Measurements from ENCODE around the gene ADO.

The ADO gene

DNA sequence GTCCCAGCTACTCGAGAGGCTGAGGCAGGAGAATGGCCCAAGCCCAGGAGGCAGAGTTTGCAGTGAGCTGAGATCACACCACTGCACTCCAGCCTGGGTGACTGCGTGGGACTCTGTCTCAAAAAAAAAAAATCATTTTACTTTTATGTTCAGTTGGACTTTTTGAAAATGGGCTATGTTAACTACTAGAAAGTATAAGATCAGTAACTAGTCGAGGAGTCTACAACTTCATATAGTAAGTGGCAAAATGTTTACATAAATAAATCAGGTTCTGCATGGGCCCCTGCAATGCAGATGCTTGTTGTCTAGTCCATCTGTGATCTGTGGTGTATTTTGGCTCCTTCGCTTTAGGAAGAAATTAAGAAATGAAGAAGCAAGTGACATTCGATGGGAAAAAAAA, 12.3 kb upstream of the ADO start:
- DNase-seq (ENCODE audit: low read depth) = no peak

DNA sequence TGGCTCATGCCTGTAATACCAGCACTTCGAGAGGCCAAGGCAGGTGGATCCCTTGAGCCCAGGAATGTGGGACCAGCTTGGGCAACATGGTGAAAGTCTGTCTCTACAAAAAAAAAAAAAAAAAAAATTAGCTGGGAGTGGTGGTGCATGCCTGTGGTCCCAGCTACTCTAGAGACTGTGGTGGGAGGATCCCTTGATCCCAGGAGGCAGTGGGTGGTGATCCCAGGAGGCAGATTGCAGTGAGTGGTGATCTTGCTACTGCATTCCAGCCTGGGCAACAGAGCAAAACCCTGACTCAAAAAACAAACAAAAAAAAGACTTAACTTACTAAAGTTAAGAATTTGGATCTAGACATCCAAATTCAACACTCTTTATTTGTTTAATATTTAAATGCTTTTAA, 10.2 kb upstream of the ADO start:
- DNase-seq (ENCODE audit: low read depth) = no peak

DNA sequence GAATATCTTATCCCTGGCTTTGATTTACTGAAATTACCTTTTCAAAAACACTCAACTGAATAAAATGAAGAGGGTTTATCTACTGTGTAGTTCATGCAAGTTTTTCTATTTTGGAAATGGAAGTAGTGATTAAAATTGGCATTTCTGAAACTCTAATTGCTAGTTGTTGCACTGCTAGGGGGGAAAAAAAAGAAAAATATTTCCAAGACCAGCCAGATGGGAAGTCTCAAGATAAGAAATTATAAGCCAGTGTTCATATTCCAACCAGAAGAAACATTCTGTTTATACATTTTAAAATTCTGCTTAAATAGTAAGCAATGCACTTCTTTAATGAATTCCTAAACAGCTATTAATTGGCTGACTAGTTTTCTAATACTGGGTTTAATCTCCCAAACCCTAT, 9.4 kb upstream of the ADO start:
- no peak for DNase-seq (ENCODE audit: low read depth)

DNA sequence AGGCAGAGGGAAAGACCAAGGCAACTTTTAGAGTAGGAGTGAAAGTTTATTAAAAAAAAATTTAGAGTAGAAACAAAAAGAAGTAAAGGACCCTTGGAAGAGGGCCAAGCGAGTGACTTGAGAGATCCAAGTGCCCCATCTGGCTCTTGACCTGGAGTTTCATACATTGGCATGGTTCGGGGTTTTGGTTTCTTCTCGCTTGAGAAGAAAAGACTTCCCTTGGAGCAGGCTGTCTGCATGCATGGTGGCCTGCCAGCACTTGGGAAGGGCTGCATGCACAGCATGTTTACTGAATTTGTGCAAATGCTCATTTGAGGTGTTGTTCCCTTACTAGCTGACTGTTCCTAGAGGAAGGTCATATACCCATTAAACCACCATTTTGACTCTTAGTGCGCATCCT, 8.8 kb upstream of the ADO start:
- no peak for DNase-seq (ENCODE audit: low read depth)

DNA sequence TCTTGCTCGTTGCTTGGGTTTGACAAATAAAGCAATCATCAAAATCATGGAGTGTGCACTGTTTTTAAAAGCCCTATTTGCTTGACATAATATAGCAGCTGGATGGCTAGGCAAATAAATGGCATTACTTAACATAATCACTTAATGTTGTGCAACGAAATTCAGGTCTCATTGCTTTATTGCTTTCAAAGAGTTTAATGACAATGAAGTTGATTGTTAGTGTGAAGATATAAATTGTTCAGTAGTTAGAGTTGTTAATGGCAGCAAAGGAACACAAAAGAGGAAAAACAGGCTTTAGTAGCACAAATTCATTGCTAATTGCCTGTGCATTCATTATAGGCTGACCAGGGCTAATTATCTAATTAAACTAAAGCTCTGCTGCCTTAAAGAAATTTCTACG, 7.6 kb upstream of the ADO start:
- no peak for DNase-seq (ENCODE audit: low read depth)

DNA sequence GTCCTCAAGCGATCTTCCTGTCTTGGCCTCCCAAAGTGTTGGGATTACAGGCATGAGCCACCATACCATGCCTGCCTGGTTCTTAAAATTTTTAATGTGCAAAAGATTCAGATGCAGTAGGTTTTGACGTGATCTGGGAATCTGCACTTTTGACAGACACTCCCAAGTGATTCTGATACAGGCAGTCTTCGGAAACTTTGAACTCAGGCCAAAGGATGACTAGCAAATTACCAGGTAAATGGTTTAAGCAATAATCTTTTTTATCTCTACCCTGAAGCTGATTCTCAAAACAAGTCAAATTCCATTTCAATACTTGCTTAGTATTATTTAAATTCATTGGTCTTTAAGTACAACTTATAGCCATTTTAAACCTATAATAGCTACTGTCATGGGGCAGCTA, 2.6 kb upstream of the ADO start:
- no peak for DNase-seq (ENCODE audit: low read depth)

DNA sequence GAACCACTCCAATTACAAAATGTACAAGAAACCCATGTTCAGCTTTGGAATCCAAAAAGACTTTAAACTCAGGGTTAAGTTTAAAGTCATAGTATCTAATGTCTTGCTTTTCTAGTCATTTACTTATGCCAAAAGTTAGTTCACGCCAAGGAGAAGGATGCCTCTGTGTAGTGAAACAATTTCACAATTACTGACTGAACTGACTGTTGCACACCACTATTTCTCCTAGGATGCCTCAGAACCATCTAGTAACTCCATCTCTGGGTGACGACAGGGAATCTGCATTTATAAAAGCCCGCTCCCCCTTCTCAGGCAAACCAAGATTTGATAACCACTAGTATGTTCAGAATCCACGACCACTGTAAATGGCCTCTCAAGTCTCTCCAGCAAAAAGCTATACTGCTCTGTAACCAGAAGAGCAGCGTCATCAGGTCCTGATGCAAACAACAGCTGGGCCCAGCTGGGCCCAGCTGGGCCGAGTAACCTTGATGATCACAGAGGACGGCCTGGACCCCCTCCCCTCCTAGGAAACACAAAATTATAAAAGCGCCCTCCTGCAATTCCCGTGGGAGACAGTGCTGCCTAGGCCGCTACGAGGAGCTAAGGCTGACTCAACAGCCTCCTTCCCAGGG, 680 bp upstream of the ADO start:
- no peak for DNase-seq (ENCODE audit: low read depth)

DNA sequence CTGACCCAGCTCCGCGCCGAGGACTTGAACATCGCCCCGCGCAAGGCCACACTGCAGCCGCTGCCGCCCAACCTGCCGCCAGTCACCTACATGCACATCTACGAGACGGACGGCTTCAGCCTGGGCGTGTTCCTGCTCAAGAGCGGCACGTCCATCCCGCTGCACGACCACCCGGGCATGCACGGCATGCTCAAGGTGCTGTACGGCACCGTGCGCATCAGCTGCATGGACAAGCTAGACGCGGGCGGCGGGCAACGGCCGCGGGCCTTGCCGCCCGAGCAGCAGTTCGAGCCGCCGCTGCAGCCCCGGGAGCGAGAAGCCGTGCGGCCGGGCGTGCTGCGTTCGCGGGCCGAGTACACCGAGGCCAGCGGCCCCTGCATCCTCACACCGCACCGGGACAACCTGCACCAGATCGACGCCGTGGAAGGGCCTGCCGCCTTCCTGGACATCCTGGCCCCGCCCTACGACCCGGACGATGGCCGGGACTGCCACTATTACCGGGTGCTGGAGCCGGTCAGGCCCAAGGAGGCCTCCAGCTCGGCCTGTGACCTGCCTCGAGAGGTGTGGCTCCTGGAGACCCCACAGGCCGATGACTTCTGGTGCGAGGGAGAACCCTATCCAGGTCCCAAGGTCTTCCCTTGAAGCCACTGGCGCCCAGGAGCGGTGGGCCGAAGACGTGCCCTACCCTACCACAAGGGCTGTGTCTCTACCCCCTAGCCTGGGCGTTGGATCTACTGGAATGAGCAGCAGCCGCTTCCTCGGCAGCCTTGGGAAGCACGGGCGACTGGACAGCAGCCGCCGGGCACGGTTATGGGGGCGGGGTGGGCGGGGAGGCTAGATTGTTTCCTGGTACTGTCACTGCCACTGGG, 945 bp downstream of the ADO start:
- DNase-seq (ENCODE audit: low read depth) = no peak

DNA sequence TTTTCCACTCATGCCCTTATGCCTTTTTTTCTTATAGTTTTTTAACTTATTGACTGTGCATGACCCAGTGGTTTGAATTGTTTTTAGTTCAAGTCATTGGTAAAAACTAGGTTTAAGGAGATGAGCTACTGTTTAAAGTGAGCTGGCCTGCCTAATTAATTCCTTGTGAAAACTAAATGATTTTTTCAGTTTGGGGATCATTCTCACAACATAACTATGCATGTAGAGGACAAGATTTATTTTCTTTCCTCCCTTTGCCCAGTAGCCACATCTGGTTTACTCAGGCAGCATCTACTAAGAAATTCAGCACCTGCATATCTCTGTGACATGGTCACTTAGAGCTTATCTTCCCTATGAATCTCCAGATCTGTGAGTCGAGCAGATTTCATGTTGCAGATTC, 1.7 kb downstream of the ADO start:
- DNase-seq (ENCODE audit: low read depth) = no peak

DNA sequence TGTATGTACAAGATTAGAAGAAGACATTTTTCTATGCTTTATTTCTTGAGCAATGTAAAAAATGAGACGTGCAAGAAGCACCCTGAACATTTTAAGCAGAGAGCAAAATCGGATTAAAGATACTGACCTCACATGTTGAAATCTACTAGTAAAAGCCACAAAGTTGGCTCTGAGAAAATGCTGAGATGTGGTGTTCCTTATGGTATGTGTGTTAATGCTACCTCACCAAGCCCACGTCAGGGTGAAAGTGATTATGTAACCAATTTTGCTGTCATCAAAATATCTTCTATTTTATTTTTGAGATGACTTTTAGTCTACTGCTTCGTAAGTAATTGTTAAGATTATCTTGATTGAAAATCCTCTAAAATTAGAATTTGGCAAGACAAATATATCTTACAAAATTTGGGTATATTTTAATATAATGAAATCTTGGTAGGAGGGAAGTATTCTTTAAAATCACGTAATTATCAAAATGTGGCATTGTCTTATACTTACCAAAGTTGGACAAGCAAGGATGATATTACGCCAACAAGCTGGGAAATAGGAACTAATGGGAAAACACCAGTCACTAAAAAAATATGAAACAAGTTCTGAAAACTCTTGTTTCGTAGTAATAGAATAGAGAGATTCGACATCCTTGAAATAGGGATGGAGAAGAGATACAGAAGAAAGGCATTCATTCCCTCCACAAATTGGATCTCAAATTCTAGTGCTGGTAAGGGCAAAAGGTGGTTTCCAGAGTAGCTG, 5.8 kb downstream of the ADO start:
- no peak for DNase-seq (ENCODE audit: low read depth)

DNA sequence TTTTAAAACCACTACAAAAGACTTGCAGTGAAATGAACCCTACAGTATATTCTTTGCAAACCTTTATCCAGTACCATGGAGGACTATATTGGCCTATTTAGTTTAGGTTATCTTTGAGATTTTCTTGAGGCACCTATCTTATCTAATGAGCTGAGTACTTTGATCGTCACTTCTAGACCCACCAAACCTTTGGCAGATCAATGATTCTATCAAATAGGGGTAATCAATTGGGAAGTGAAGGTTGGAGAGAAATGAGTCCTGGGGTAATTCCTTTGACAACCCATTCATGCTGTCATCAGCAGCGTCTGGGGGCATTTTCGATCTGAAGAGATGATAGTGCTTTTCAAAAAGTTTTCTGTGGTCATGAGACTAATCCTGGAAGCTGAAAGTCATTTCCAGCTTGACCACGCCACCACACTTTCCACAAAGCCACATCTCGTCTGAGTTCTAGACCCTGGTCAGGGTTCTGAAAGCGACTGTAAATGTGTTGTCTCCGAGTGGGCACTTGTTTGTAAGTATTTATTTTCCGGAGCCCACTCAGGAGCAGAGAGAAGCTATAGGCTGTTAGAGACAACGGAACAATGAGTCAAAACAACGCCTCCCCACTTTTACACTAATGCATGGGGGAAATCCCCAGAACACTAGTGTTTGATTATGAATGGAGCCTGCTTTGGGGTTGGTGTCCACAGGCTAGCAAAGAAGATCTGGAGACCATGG, 6.8 kb downstream of the ADO start:
- peak; percentile 73 for DNase-seq (ENCODE audit: low read depth)

DNA sequence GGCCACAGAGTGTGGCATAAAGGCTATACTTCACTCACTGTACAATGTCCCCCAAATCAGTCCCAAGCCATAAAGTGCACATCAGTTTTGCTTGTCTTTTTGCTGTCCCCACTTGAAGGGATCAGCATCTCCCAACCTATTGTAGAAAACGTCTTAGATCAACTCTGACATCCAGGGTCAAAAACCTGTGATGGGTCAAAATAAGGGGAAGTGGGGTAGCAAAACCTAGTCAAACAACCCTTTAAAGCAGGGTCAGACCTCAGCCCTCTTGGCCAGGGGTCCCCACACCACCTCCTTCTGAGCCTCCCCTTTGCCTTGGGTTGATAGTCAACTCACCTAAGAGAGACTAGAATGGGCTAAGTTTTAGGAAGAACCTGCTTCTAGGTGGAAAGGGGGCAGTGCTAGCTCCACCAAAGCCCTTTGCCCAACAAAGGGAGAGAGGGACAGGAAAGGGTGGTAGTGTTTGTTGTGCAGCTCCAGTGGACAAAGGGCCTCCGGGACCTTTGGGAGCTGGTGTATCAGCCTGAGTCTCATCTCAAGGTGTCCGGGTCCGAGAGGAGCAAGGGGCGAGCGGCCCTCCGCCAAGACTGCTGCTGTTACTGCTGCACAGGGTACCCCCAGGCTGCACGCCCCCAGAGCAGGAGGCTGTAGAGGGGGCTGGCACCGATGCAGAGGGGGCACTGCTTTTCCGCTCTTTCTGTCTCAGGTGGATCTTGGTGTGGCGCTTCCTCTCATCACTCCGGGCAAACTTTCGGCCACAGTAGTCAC, 8.3 kb downstream of the ADO start:
- no peak for DNase-seq (ENCODE audit: low read depth)

DNA sequence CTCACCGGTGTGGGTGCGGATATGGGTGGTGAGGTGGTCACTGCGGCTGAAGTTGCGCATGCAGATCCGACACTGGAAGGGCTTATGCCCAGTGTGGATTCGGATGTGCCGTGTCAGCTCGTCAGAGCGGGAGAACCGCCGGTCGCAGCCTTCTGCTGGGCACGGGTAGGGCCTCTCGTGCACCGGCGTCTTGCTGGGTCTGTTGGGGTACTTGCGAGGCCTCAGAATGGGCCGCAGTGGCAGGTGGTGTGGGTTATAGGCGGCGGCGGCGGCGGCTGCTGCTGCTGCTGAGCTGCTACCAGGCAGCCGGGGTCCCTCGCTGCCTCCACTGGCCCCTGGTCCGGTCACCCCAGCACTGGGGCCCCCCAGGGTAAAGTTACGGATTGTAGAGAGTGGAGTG, 8.9 kb downstream of the ADO start:
- no peak for DNase-seq (ENCODE audit: low read depth)

DNA sequence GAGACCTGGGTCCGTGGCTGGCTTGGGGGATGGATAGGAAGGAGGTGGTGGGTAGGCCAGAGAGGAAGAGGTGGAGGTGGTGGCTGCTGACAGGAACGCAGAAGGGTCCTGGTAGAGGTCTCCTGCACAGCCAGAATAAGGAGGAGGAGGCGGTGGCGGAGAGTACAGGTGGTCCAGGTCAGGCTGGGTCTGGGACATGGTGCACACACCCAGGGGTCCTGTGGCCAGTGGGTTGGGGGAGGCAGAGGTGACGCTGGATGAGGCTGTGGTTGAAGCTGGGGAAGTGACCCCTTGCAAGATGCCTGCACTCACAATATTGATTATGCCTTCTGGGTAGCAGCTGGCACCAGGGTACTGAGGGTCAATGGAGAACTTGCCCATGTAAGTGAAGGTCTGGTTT, 9.5 kb downstream of the ADO start:
- DNase-seq (ENCODE audit: low read depth) = no peak

DNA sequence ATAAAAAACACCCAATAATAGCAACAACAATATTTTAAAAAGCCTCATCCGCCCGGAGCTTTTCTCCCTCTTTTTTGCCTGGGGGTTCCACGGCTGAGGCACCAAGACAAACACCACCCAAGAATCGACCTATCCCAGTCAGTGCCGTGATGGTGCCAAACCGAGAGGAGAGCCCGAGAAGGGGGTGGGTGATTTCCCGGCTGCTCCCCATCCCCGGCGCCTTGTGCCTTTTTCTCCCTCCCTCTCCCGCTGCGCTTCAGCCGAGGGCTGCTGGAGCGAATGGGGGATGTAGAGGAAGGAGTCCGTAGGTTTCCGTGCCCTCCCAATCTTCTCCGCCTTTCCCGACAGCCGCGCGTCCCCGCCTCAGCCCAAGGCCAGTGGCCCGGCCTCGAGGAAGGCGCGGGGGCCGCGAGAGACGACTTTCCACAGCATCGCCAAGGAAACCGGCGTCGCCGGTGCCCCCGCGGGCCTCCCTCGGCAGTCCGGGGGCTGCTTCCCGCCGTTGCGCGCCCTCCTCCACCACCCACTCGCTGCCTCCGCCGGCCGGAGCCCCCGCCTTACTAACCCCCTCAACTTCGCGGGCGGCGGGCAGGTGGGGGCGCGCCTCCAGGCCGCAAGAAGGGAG, 10.3 kb downstream of the ADO start:
- DNase-seq (ENCODE audit: low read depth) = no peak

DNA sequence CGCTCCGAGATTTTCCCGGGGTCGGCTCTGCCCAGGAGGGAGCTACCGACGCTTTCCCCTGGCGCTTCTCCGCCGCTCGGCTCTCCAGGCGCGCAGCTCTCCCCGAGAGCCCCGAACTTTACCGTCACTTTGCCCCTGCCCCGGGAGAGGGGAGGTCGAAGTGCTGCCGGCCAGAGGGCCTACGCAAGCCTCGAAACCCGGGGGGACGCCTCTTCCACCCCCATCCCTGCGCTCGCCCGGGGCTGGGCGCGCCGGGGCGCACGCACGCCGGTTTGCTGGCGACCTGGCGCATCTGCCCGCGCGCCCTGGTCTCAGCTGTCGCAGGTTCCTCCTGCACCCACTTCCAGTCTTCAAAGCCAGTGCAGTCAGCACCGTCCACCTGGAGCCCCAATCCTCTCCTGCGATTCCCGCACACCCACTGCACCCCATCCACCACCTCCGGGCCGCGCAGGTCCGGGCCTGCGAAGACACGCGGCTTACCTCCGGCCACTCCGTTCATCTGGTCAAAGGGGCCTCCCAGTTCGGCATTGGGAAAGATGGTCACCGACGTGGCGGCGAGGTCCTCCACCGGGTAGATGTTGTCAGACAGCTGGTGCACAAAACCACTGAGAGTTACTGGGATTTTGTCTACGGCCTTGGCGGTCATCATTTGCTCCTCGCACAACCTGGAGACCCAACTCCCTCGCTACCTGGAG, 11.0 kb downstream of the ADO start:
- DNase-seq (ENCODE audit: low read depth) = no peak

DNA sequence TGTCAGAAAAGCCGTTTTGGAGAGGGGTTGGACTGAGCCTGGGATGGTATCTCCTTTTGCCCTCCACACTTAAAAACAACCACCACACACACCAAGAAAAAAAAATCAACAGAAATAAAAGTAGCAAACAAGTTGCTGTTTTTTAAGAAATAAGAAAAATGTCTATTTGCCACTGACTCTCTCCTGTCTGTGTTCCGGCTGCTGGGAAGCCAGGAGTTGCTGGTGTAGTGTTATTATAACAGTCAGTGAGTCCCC, 11.5 kb downstream of the ADO start:
- no peak for DNase-seq (ENCODE audit: low read depth)

DNA sequence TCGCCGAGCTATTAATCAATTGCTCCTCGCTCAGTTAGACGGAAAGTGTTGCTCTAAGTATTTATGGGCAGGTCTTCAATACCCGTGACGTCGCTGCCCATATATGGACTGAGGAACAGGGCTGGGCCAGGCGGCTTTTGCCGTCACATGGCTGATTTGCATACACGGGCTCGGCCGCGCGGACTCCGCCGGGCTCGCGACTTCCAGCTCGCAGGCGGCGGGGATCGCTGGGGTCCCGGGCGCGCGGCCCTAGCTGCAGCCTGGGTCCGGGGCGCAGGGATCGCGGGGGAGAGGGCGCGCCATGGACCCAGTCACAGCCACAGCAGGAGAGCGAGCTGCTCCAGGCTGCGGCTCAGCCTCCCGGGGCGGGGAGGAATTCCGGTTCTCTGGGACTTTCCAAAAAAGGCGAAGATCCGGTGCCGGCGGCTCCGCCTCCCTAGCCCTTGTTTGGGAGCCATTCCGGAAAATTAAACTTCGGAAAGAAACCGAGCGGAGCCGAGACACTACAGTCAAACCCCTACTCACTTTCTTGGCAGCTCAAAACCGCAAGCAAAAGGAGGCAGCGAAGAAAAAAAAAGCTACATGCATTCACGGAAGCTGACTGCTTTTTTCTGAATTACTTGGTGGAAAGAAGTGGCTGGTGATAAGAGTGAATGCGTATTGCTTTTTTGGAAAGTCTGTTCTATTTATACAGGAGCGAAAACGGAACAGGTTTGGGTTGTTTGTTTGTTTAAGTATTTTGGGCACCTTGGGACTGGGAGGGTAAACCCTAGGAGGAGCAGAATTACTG, 12.0 kb downstream of the ADO start, which contains the start of gene EGR2:
TSS of gene EGR2 (minus strand) at position 36 of the 790 bp plus-strand sequence. CDS start 337 bp downstream, outside the sequence.
- peak; percentile 90 for DNase-seq (ENCODE audit: low read depth)

DNA sequence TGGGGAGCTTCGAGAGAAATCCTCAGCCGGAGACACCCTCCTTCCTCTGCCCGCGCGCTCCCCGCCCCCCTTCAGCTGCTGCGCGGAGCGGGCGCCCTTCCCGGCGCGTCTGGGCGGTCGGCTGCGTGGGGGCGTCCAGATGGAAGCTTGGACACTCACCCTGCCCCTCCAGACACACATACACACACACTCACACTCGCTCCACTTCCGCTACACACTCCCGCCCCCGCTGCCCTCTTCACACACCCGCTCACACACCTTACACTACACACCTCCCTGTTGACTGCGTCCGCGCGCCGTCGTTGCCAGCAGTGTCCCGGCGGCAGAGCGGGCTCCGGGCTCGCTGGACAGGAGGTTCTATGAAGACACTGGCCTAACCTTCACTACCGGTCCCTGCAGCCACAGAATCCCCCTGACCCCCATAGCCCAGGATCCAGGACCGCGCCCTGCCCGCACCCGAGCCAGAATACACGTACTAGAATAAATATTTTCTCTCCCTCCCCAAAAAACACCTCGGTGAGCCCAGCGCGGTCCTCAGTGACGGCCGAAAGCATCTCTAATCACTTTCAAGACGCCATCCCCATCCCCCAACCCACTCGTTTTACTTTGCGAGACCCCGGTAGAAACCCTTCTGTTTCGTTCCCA, 12.7 kb downstream of the ADO start:
- DNase-seq (ENCODE audit: low read depth) = peak; percentile 55
